ENCODE results near the gene ACCSL. TPM values are rescaled to one million over a fixed set of nuclear protein-coding genes. Genes with fewer than 3 reads are reported as not detected.
A peak's percentile ranks its signal among the peaks of the same experiment; 100 is the strongest.

ACCSL gene
- polyA plus RNA-seq, 3 donors = not detected

GRCh38 chr11:44003736-44004451, 43.9 kb upstream of the ACCSL start:
- no peaks in the 10 kb centered on the region for H3K9me3 ChIP-seq (replicated peaks in 1 of 2; ENCODE audit: control insufficient read depth in 1 of 2, insufficient read depth in 1 of 2, low read length in 2 of 2)
- no peaks in the 10 kb centered on the region for H3K27me3 ChIP-seq (ENCODE audit: control insufficient read depth in 2 of 2, insufficient read depth in 2 of 2, low read length in 2 of 2)
- Mint-ChIP-seq H3K27ac (peak overlapping the region in 2 of 7 donors; percentile 14 to 46), H3K4me1 (no peaks in the 10 kb centered on the region), H3K27me3 (ENCODE audit: low read depth in 3 of 3) (peaks cover 0 to 10% (median 3%) of the 10 kb centered on the region in 3 donors), H3K4me3 (no peak overlapping the region), H3K36me3 (no peaks in the 10 kb centered on the region), H3K9me3 (no peaks in the 10 kb centered on the region)
- H2AFZ ChIP-seq (ENCODE audit: insufficient read depth, low read depth, low read length, poor library complexity, severe bottlenecking) = no peak overlapping the region
- no peaks in the 10 kb centered on the region for H3K4me1 ChIP-seq (ENCODE audit: control insufficient read depth in 1 of 2, insufficient read depth in 2 of 2, low read length in 2 of 2)
- intact Hi-C loops (cut with micrococcal nuclease) = no loop called here
- no peaks in the 10 kb centered on the region for H3K36me3 ChIP-seq (replicated peaks in 1 of 2; ENCODE audit: control insufficient read depth in 1 of 2, insufficient read depth in 2 of 2, low read length in 2 of 2)
- no peak for TF ChIP-seq CTCF (IDR thresholded peaks at IDR 0.05)
- H4K20me1 ChIP-seq (ENCODE audit: insufficient read depth, low read length) = no peaks in the 10 kb centered on the region
- H3K4me2 ChIP-seq (replicated peaks; ENCODE audit: extremely low read depth, low read length, poor library complexity, severe bottlenecking) = no peak overlapping the region
- 90% methylated on average over 9 of the region's 9 CpGs for WGBS (ENCODE audit: insufficient coverage)
- H3K79me2 ChIP-seq (ENCODE audit: insufficient read depth, low read length) = no peaks in the 10 kb centered on the region
- no peak overlapping the region for H3K4me3 ChIP-seq (replicated peaks in 1 of 3; ENCODE audit: low read depth in 2 of 3, low read length in 3 of 3)
- no peak overlapping the region for H3K9ac ChIP-seq (ENCODE audit: insufficient read depth, low read length, poor library complexity, severe bottlenecking)
- no peak overlapping the region for H3K27ac ChIP-seq (ENCODE audit: low read depth in 1 of 2, low read length in 2 of 2)
- DNase-seq = no peak

GRCh38 chr11:44004452-44005062, 43.2 kb upstream of the ACCSL start:
- Mint-ChIP-seq H3K9me3 (no peaks in the 10 kb centered on the region), H3K36me3 (no peaks in the 10 kb centered on the region), H3K4me1 (no peaks in the 10 kb centered on the region), H3K27me3 (ENCODE audit: low read depth in 3 of 3) (peaks cover 0 to 7% (median 5%) of the 10 kb centered on the region in 3 donors), H3K27ac (no peak overlapping the region), H3K4me3 (no peak overlapping the region)
- H3K4me1 ChIP-seq (ENCODE audit: control insufficient read depth in 1 of 2, insufficient read depth in 2 of 2, low read length in 2 of 2) = no peaks in the 10 kb centered on the region
- DNase-seq = no peak
- no peak overlapping the region for H3K27ac ChIP-seq (ENCODE audit: low read depth in 1 of 2, low read length in 2 of 2)
- H3K9ac ChIP-seq (ENCODE audit: insufficient read depth, low read length, poor library complexity, severe bottlenecking) = no peak overlapping the region
- 91% methylated on average over 3 of the region's 10 CpGs for WGBS (ENCODE audit: insufficient coverage)
- TF ChIP-seq CTCF (IDR thresholded peaks at IDR 0.05) = no peak
- no peaks in the 10 kb centered on the region for H3K27me3 ChIP-seq (ENCODE audit: control insufficient read depth in 2 of 2, insufficient read depth in 2 of 2, low read length in 2 of 2)
- H3K9me3 ChIP-seq (replicated peaks in 1 of 2; ENCODE audit: control insufficient read depth in 1 of 2, insufficient read depth in 1 of 2, low read length in 2 of 2) = no peaks in the 10 kb centered on the region
- intact Hi-C loops (cut with micrococcal nuclease) = no loop called here
- no peaks in the 10 kb centered on the region for H4K20me1 ChIP-seq (ENCODE audit: insufficient read depth, low read length)
- H3K4me3 ChIP-seq (replicated peaks in 1 of 3; ENCODE audit: low read depth in 2 of 3, low read length in 3 of 3) = no peak overlapping the region
- H3K4me2 ChIP-seq (replicated peaks; ENCODE audit: extremely low read depth, low read length, poor library complexity, severe bottlenecking) = no peak overlapping the region
- no peaks in the 10 kb centered on the region for H3K79me2 ChIP-seq (ENCODE audit: insufficient read depth, low read length)
- H2AFZ ChIP-seq (ENCODE audit: insufficient read depth, low read depth, low read length, poor library complexity, severe bottlenecking) = no peak overlapping the region
- no peaks in the 10 kb centered on the region for H3K36me3 ChIP-seq (replicated peaks in 1 of 2; ENCODE audit: control insufficient read depth in 1 of 2, insufficient read depth in 2 of 2, low read length in 2 of 2)
